GM12878 (cell line): ENCODE data around the gene NCKIPSD. TPM values are rescaled to one million over a fixed set of nuclear protein-coding genes. Genes with fewer than 3 reads are reported as not detected.
A peak's percentile ranks its signal among the peaks of the same experiment; 100 is the strongest.

Source experiments
- ATF2 ChIP-seq: IDR thresholded peaks from 2 replicates; pipeline ENCODE4 v1.6.1; 2012; ENCODE audit warnings: low read length, inconsistent platforms
- BRCA1 ChIP-seq: IDR thresholded peaks from 2 replicates; pipeline ENCODE4 v1.6.1; 2011; ENCODE audit warnings: low read depth, low read length, improper control_type of control experiment
- DPF2 ChIP-seq: fragments of 450-650 bp; IDR thresholded peaks from 2 replicates; pipeline ENCODE4 v1.6.1; 2017; ENCODE audit warnings: mild to moderate bottlenecking
- E2F4 ChIP-seq: IDR thresholded peaks from 2 replicates; pipeline ENCODE4 v1.6.1; 2012; ENCODE audit warnings: low read depth, low read length, improper control_type of control experiment
- GATAD2B ChIP-seq: fragments of 450-650 bp; conservative IDR thresholded peaks from 2 replicates; pipeline ENCODE4 v1.6.1; 2017; ENCODE audit warnings: low read depth, mild to moderate bottlenecking, moderate library complexity
- IKZF1 ChIP-seq: fragments of 450-650 bp; conservative IDR thresholded peaks from 2 replicates; pipeline ENCODE4 v1.6.1; 2017; ENCODE audit warnings: antibody characterized with exemption, mild to moderate bottlenecking
- IRF5 ChIP-seq: fragments of 450-650 bp; IDR thresholded peaks from 2 replicates; pipeline ENCODE4 v1.6.1; 2017; ENCODE audit warnings: borderline replicate concordance
- MXI1 ChIP-seq: fragments of 150-350 bp; IDR thresholded peaks from 2 replicates; pipeline ENCODE4 v1.6.1; 2011; ENCODE audit warnings: low read depth, mild to moderate bottlenecking, inconsistent platforms, low read length, improper control_type of control experiment
- NFXL1 ChIP-seq: fragments of 450-650 bp; IDR thresholded peaks from 2 replicates; pipeline ENCODE4 v1.6.1; 2017; ENCODE audit warnings: antibody characterized with exemption, mild to moderate bottlenecking, borderline replicate concordance
- NR2C1 ChIP-seq: fragments of 450-650 bp; IDR thresholded peaks from 2 replicates; pipeline ENCODE4 v1.6.1; 2017; ENCODE audit warnings: antibody characterized with exemption, mild to moderate bottlenecking, moderate library complexity
- POLR2A ChIP-seq: IDR thresholded peaks from 2 replicates; pipeline ENCODE4 v1.6.1; 2011; ENCODE audit warnings: low read depth, mild to moderate bottlenecking, low read length
- RAD51 ChIP-seq: fragments of 450-650 bp; IDR thresholded peaks from 2 replicates; pipeline ENCODE4 v1.6.1; 2016; ENCODE audit warnings: moderate library complexity, mild to moderate bottlenecking, inconsistent platforms
- RUNX3 ChIP-seq: IDR thresholded peaks from 2 replicates; pipeline ENCODE4 v1.6.1; 2012; ENCODE audit warnings: low read length, inconsistent platforms
- SMARCA5 ChIP-seq: fragments of 450-650 bp; IDR thresholded peaks from 2 replicates; pipeline ENCODE4 v1.6.1; 2017; ENCODE audit warnings: mild to moderate bottlenecking
- SREBF1 ChIP-seq: IDR thresholded peaks from 2 replicates; pipeline ENCODE4 v1.6.1; 2012; ENCODE audit warnings: mild to moderate bottlenecking, low read length
- TCF12 ChIP-seq: IDR thresholded peaks from 2 replicates; pipeline ENCODE4 v1.6.1; 2011; ENCODE audit warnings: low read depth, mild to moderate bottlenecking, low read length
- ZNF207 ChIP-seq: fragments of 450-650 bp; IDR thresholded peaks from 2 replicates; pipeline ENCODE4 v1.6.1; 2014; ENCODE audit warnings: antibody characterized with exemption, mild to moderate bottlenecking, borderline replicate concordance
- ZNF24 ChIP-seq: fragments of 450-650 bp; IDR thresholded peaks from 2 replicates; pipeline ENCODE4 v1.6.1; 2017; ENCODE audit warnings: antibody characterized with exemption, mild to moderate bottlenecking
- polyA plus RNA-seq, 11 experiments: library from polyadenylated mRNA; depleted of rRNA in 4 of 11; unstranded in 6 of 11; stranded (reverse) in 5 of 11; fragments of >200 nt; fragmentation: Nextera tagmentation in 4 of 11; fragmentation: Illumina TruSeq in 1 of 11; extraction: Ambion mirVana in 4 of 11; extraction: Trizol in 1 of 11; gene quantifications; 1 replicate in 1 of 11; 2 replicates in 10 of 11; pipeline versions ENCODE4 v1.2.1 to v1.2.3, GENCODE V29; 2011 to 2016; ENCODE audit warnings: inconsistent platforms in 2 of 11, missing spikeins in 2 of 11, low read depth in 1 of 11
- total RNA-seq, 4 experiments: library from RNA; depleted of rRNA in 3 of 4; stranded (reverse); fragments of >200 nt in 3 of 4; fragmentation: Illumina TruSeq in 1 of 4; extraction: Trizol in 1 of 4; gene quantifications; 2 replicates each; pipeline versions ENCODE4 v1.2.1 to v1.2.3, GENCODE V29; 2013 to 2021

The NCKIPSD gene
- total and polyA plus RNA-seq, 10 of the 15 experiments (the other 5 are each of a cell fraction or from before 2014, with no cell fraction given), result 0.93 to 31.6 (median 15.2) TPM

GRCh38 chr3:48656061-48656840, 29.5 kb downstream of the NCKIPSD start (continued):
- TF ChIP-seq ATF2 (no peak), POLR2A (peak; percentile 57; the same call in 1 of the 2 replicates), NFXL1 (no peak), IRF5 (no peak), ZNF24 (no peak), MXI1 (0 out of 2 replicates have a peak, but pooled peaks have one; percentile 25), IKZF1 (peak; percentile 35; the same call in 1 of the 2 replicates), TCF12 (peak; percentile 54; the same call in 1 of the 2 replicates), RAD51 (no peak), SREBF1 (no peak), GATAD2B (peak; percentile 91), RUNX3 (no peak), ZNF207 (peak; percentile 71; the same call in 1 of the 2 replicates), SMARCA5 (peak; percentile 59; the same call in 1 of the 2 replicates), BRCA1 (no peak), DPF2 (peak; percentile 53; the same call in 1 of the 2 replicates), E2F4 (no peak), NR2C1 (no peak)
- TF ChIP-seq, all 136 proteins: peak for 17
